Motor neuron (in vitro differentiated cells): ENCODE results near the gene TBL2. TPM values are rescaled to one million over a fixed set of nuclear protein-coding genes. Genes with fewer than 3 reads are reported as not detected.
"Not testable (repeated sequence)": the region's sequence is repeated elsewhere in the genome, so short reads cannot be mapped to it uniquely, and the experiment has no call there.

Source experiments
- ATAC-seq, 8 experiments: fragments of 200-7000 bp; cut with Tn5 transposase; replicated peaks in 6 of 8; 2 replicates each; pipeline ENCODE4 v1.8.0; 2021; ENCODE audit warnings: mild to moderate bottlenecking in 8 of 8, moderate library complexity in 8 of 8
- H3K27ac ChIP-seq, 2 donors: fragments of 250-450 bp; sonication (Bioruptor Pico); 2 replicates each; pipeline ENCODE4 v1.9.0; 2021; ENCODE audit warnings: antibody characterized with exemption in 2 of 2, mild to moderate bottlenecking in 2 of 2, moderate library complexity in 1 of 2
- H3K4me1 ChIP-seq, 2 donors: fragments of 250-450 bp; sonication (Bioruptor Pico); replicated peaks in 1 of 2; 2 replicates each; pipeline ENCODE4 v1.6.1; 2021; ENCODE audit warnings: antibody characterized with exemption in 2 of 2, mild to moderate bottlenecking in 2 of 2, moderate library complexity in 1 of 2
- H3K4me3 ChIP-seq, 5 donors: fragments of 250-450 bp; sonication (Bioruptor Pico); 2 replicates each; pipeline ENCODE4 v1.9.0; 2021; ENCODE audit warnings: antibody characterized with exemption in 5 of 5, mild to moderate bottlenecking in 5 of 5, moderate library complexity in 4 of 5
- WGBS, 10 experiments: fragments of 450-650 bp; shearing (Covaris generic); methylation state at CpG; one replicate each; pipeline ENCODE4 v1.0.0; 2022; 5-methylcytosine and 5-hydroxymethylcytosine counted together
- in situ Hi-C, 9 experiments: fragments of 400-800 bp; cut with MboI; loops; one replicate each; pipeline ENCODE4 v1.15.0; 2021; ENCODE audit warnings: low sequenced_read_pairs in 9 of 9, low pct_unique_long_range_greater_than_20kb in 2 of 9; ENCODE audit not compliant: unreplicated experiment in 9 of 9
- total RNA-seq, 8 experiments: library from RNA; unstranded; fragments of 300-600 nt; gene quantifications; 2 replicates each; pipeline versions ENCODE4 v1.2.3 to v1.2.4, GENCODE V29; 2022

TBL2 gene
- total RNA-seq, 8 experiments from 2014 or later: 34.7 to 52.4 (median 38.1) TPM

DNA sequence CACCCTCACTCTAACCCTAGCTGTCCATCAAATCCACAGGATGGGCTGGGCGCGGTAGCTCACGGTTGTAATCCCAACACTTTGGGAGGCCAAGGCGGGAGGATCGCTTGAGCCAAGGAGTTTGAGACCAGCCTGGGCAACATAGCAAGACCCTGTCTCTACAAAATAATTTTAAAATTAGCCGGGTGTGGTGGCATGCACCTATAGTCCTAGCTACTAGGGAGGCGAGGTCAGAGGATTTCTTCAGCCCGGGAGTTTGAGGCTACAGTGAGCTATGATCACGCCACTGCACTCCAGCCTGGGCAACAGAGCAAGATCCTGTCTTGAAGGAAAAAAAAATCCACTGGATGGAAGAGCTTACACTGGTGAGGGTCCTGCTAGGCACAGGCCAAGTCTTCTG lies 39.1 kb upstream of the TBL2 start:
- not testable (repeated sequence) for ATAC-seq, H3K27ac ChIP-seq, H3K4me3 ChIP-seq, H3K4me1 ChIP-seq
- in situ Hi-C loops: loop anchor here in 2 of 9 experiments (25.0 kb wide), 1 partner anchor 245 kb away; the partner anchor contains the start of gene TMEM270 (in 2 of the 2)
- 40 to 100% (median 75%) methylated on average over 1 to 2 of the region's 9 CpGs; no CpG with 5 or more reads in 6 of the 10 experiments for WGBS, 10 experiments

GRCh38 chr7:73615886-73616285 lies 37.5 kb upstream of the TBL2 start:
- in situ Hi-C loops: loop anchor here in 2 of 9 experiments (25.0 kb wide), 1 partner anchor 246 kb away; the partner anchor contains the start of gene TMEM270 (in 2 of the 2)
- no peak for ATAC-seq

GRCh38 chr7:73614937-73615336 lies 36.6 kb upstream of the TBL2 start:
- in situ Hi-C loops: loop anchor here in 2 of 9 experiments (25.0 kb wide), 1 partner anchor 247 kb away; the partner anchor contains the start of gene TMEM270 (in 2 of the 2)
- not testable (repeated sequence) for H3K4me1 ChIP-seq, H3K27ac ChIP-seq, ATAC-seq, H3K4me3 ChIP-seq
- WGBS, 10 experiments: 50 to 100% (median 90%) methylated on average over 2 to 4 of the region's 10 CpGs; no CpG with 5 or more reads in 3 of the 10 experiments

More at GRCh38 chr7:73615886-73616285, 37.5 kb upstream of the TBL2 start:
- no peaks in the 10 kb centered on the region for H3K4me1 ChIP-seq
- H3K4me3 ChIP-seq: no peak overlapping the region
- WGBS, 10 experiments: 33 to 100% methylated on average over 1 of the region's 4 CpGs; no CpG with 5 or more reads in 8 of the 10 experiments
- H3K27ac ChIP-seq: no peak overlapping the region

- peak in 2 of 8 experiments; percentile 22 to 51 for ATAC-seq
- H3K27ac ChIP-seq: no peak overlapping the region
- H3K4me3 ChIP-seq: no peak overlapping the region
- WGBS, 10 experiments: 34 to 93% (median 74%) methylated on average over 1 to 7 of the region's 14 CpGs; no CpG with 5 or more reads in 2 of the 10 experiments
- in situ Hi-C loops: loop anchor here in 2 of 9 experiments (25.0 kb wide), 1 partner anchor 248 kb away; the partner anchor contains the start of gene TMEM270 (in 2 of the 2)
- no peaks in the 10 kb centered on the region for H3K4me1 ChIP-seq
Measured at GRCh38 chr7:73613954-73614735, 35.8 kb upstream of the TBL2 start.

DNA sequence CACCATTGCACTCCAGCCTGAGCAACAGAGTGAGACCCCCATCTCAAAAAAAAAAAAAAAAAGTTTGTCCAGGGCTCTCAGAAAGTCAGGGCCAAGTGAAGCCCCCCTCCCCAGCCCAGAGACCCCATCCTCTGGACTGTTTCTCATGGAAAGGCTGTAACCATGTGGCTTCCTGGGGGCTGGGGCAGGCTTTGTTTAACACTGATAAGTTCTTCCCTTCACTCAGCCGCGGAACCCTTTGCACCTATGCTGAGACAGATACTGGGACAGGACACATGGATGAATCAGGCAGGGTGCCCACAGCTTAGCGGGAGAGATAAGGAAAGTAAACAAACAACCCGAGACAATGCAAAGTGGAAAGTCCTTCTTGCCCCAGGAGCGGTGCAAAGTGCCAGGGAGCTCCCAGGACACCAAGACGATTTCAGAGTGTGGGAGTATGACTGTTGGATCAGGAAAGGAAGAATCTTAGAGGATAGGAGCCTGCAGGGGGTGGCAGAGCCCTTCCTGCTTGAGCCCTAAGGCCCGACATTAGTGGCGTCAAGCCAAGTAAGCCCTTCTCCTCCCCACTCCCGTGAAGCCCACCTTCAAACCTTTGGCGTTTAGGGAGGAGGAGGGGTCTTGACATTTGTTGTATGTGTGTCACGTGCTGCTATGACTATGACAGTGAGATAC lies 34.4 kb upstream of the TBL2 start:
- in situ Hi-C loops: loop anchor here in 2 of 9 experiments (25.0 kb wide), 1 partner anchor 250 kb away; the partner anchor contains the start of gene TMEM270 (in 2 of the 2)
- WGBS, 10 experiments: 0 to 67% (median 28%) methylated on average over 1 to 5 of the region's 11 CpGs; no CpG with 5 or more reads in 2 of the 10 experiments
- Histone ChIP-seq H3K4me3 (no peak overlapping the region), H3K4me1 (no peaks in the 10 kb centered on the region), H3K27ac (no peak overlapping the region)
- ATAC-seq: peak in 4 of 8 experiments; percentile 18 to 68 (median 38)

GRCh38 chr7:73611017-73611555 lies 32.7 kb upstream of the TBL2 start:
- Histone ChIP-seq H3K4me3 (no peak overlapping the region), H3K4me1 (no peaks in the 10 kb centered on the region), H3K27ac (no peak overlapping the region)
- ATAC-seq: no peak
- WGBS, 10 experiments: 0 to 100% (median 72%) methylated on average over 1 to 6 of the region's 11 CpGs
- in situ Hi-C loops: loop anchor here in 2 of 9 experiments (25.0 kb wide), 1 partner anchor 251 kb away; the partner anchor contains the start of gene TMEM270 (in 2 of the 2)

GRCh38 chr7:73610105-73610504 lies 31.7 kb upstream of the TBL2 start:
- Histone ChIP-seq H3K4me3 (no peak overlapping the region), H3K4me1 (no peaks in the 10 kb centered on the region), H3K27ac (no peak overlapping the region)
- ATAC-seq: no peak
- in situ Hi-C loops: loop anchor here in 2 of 9 experiments (25.0 kb wide), 1 partner anchor 252 kb away; the partner anchor contains the start of gene TMEM270 (in 2 of the 2)
- 60 to 100% (median 81%) methylated on average over 1 to 4 of the region's 4 CpGs; no CpG with 5 or more reads in 4 of the 10 experiments for WGBS, 10 experiments

- not testable (repeated sequence) for H3K4me3 ChIP-seq, ATAC-seq, H3K27ac ChIP-seq, H3K4me1 ChIP-seq
- WGBS, 10 experiments: 20 to 81% methylated on average over 1 to 3 of the region's 5 CpGs; no CpG with 5 or more reads in 8 of the 10 experiments
- in situ Hi-C loops: loop anchor here in 7 of 9 experiments (10.0 to 25.0 kb wide), 5 partner anchors 67 to 255 kb away; partner anchors contain the start of genes TMEM270 (in 2 of the 7) and ABHD11 (in 1 of the 7)
Measured at GRCh38 chr7:73607692-73607983, 29.3 kb upstream of the TBL2 start.

DNA sequence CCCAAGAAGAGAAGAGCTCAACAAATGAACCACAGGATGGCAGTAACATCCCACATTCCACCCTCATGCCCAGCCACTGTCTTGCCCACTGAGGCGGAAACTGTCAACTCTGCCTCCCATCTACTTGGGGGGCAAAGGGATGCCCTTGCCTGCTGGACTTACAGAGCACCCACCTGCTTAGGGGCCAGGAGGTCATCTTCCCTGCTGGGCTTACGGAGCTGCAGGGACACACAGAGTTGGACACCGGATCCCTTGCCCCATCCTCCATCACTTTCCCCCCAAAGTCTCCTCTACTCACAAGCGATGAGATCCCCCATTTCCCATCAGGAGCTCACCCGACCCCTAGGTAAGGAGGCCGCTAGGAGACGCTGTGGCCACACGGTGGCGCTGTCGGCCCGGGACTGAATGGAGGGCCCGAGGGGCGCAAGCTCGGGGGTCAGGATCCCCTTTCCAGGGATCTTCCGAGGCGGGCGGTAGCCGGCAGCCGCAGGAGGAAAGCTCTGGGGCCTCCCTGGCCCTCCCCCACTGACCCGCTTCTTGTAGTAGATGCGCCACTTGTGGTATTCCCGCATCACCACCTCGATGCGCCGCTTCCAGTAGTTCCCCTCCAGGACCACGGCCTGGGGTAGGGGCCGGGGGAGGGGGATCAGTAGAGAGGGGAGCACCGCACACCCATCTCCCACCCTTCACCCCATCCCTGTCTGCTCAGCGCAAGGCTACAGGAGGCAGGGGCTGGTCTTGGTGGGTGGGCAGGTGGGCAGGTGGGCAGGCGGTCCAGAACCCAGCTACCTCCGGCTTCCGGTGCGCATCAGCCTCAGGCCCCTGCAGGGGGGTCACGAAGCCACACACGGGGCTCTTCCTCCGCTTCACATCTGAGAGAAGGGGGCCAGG lies 28.7 kb upstream of the TBL2 start:
- Histone ChIP-seq H3K27ac (no peak overlapping the region), H3K4me3 (no peak overlapping the region), H3K4me1 (no peaks in the 10 kb centered on the region)
- WGBS, 10 experiments: 2 to 68% (median 37%) methylated on average over 1 to 9 of the region's 36 CpGs; no CpG with 5 or more reads in 6 of the 10 experiments
- ATAC-seq: peak; percentile 62 to 95 (median 87)
- in situ Hi-C loops: loop anchor here in 7 of 9 experiments (10.0 to 25.0 kb wide), 5 partner anchors 68 to 255 kb away; partner anchors contain the start of genes TMEM270 (in 2 of the 7) and ABHD11 (in 1 of the 7)

DNA sequence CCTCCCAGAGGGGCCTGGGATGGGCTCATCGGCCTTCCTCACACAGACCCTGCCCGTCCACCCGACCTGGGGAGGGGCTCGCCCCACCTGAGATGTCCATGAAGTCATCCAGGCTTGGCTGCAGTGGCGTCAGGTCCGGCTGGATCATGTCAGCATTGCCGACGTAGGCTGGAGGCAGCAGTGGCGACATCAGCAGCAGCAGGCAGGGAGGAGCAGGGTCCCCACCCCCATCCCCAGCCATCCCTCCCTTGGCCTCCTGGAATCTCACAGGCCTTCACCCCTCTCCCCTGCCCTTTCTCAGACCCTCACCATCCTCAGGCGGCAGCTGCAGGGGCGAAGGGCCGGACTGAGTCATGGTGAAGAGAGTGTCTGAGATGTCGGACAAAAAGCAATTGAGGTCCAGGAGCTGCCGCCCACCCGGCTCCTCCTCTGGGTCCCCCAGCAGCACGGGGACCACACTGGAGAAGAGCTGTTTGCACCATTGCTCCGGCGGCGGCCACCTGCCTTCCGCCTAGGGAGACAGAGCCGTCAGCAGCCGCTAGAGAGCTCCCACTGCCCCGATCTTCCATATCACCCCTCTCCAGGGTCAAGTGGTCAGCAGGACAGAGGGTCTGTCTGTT lies 27.3 kb upstream of the TBL2 start:
- Histone ChIP-seq H3K4me3 (no peak overlapping the region), H3K27ac (no peak overlapping the region), H3K4me1 (no peaks in the 10 kb centered on the region)
- in situ Hi-C loops: loop anchor here in 7 of 9 experiments (10.0 to 25.0 kb wide), 5 partner anchors 69 to 257 kb away; partner anchors contain the start of genes TMEM270 (in 2 of the 7) and ABHD11 (in 1 of the 7)
- 20 to 87% (median 60%) methylated on average over 1 to 6 of the region's 23 CpGs; no CpG with 5 or more reads in 5 of the 10 experiments for WGBS, 10 experiments
- no peak for ATAC-seq
